HepG2 (cell line): ENCODE data around the gene SEPTIN10. TPM values are rescaled to one million over a fixed set of nuclear protein-coding genes. Genes with fewer than 3 reads are reported as not detected.

ENCODE experiments used
- REXO4 ChIP-seq: sonication (generic); formaldehyde crosslinking; IDR thresholded peaks from 2 replicates; pipeline ENCODE4 v1.8.0; 2022; ENCODE audit warnings: missing genetic modification reagents, mild to moderate bottlenecking, borderline replicate concordance
- RXRA ChIP-seq: sonication (generic); formaldehyde crosslinking; IDR thresholded peaks from 2 replicates; pipeline ENCODE4 v1.5.1; 2020; ENCODE audit warnings: missing genetic modification reagents
- ZNF232 ChIP-seq: sonication (generic); formaldehyde crosslinking; IDR thresholded peaks from 2 replicates; pipeline ENCODE4 v1.4.0; 2020; ENCODE audit warnings: missing genetic modification reagents, borderline replicate concordance
- polyA plus RNA-seq, 8 experiments: library from polyadenylated mRNA; depleted of rRNA in 3 of 8; stranded (reverse) in 7 of 8; unstranded in 1 of 8; fragments of >200 nt; fragmentation: Illumina TruSeq in 4 of 8; extraction: Trizol in 4 of 8; gene quantifications; 2 replicates each; pipeline versions ENCODE4 v1.2.1 to v1.2.3, GENCODE V29; 2011 to 2016; ENCODE audit warnings: low read depth in 4 of 8, missing spikeins in 1 of 8, mixed read lengths in 1 of 8; ENCODE audit not compliant: insufficient read depth in 1 of 8
- total RNA-seq, 5 experiments: library from RNA; depleted of rRNA; stranded (reverse); fragments of >200 nt; fragmentation: Illumina TruSeq; extraction: Trizol; gene quantifications; 2 replicates each; pipeline ENCODE4 v1.2.3, GENCODE V29; 2016; ENCODE audit warnings: low read depth in 1 of 5
- TF ChIP-seq, protein P1 (sequence below): sonication (generic); formaldehyde crosslinking; IDR thresholded peaks from 2 replicates; pipeline ENCODE4 v1.5.1; 2020; ENCODE audit warnings: missing genetic modification reagents, mild to moderate bottlenecking, borderline replicate concordance
- TF ChIP-seq, protein P2 (sequence below), 2 experiments: sonication (generic) in 1 of 2; formaldehyde crosslinking in 1 of 2; IDR thresholded peaks; 2 replicates each; pipeline versions ENCODE4 v1.4.0 to v1.6.1; 2016 to 2020; ENCODE audit warnings: borderline replicate concordance in 1 of 2, low read depth in 1 of 2, mild to moderate bottlenecking in 1 of 2, missing genetic modification reagents in 1 of 2

The SEPTIN10 gene
- total and polyA plus RNA-seq, 2 of the 13 experiments (the other 11 are each of a cell fraction or from before 2014, with no cell fraction given) = 45.8 to 67.5 TPM

DNA sequence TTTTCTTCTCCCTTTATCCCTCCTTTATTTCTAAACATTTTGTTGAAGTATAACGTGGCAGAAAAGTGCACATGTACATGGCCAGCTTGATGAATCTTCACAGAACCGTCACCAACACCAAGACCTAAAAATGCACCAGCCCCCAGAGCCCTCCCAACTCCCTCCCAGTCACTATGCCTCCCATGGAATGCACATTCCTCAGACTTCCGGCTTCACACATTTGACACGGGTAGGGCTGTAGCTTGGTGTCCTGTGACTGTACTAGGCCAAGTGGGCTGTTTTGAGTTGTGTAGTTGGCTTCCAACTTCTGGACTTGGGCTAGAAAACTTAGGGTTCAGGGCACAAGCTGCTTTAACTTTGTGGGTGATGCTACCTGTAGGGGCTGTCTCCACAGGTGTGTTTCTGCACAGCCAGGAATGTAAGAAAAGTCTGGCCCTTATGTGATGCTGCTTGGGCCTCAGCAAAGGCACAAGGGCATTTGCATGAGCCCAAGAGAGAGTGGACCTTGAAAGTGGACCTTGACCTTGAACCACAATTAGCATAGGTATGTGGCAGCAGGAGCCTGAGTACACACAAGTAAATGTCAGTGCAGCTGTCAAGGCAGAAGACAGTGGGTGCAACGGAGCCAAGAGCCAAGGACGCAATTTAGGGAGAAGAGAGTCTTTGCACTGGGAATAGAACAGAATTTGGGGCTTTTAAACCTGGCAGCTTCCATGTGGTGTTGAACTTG is 78.4 kb downstream of the SEPTIN10 start (continued):
- TF ChIP-seq REXO4 (CRISPR knock-in tag) (no peak), ZNF232 (CRISPR knock-in tag) (0 out of 2 replicates have a peak, but pooled peaks have one; percentile 32), RXRA (no peak; the same call in 1 of the 2 replicates)
- TF ChIP-seq, protein P1, sequence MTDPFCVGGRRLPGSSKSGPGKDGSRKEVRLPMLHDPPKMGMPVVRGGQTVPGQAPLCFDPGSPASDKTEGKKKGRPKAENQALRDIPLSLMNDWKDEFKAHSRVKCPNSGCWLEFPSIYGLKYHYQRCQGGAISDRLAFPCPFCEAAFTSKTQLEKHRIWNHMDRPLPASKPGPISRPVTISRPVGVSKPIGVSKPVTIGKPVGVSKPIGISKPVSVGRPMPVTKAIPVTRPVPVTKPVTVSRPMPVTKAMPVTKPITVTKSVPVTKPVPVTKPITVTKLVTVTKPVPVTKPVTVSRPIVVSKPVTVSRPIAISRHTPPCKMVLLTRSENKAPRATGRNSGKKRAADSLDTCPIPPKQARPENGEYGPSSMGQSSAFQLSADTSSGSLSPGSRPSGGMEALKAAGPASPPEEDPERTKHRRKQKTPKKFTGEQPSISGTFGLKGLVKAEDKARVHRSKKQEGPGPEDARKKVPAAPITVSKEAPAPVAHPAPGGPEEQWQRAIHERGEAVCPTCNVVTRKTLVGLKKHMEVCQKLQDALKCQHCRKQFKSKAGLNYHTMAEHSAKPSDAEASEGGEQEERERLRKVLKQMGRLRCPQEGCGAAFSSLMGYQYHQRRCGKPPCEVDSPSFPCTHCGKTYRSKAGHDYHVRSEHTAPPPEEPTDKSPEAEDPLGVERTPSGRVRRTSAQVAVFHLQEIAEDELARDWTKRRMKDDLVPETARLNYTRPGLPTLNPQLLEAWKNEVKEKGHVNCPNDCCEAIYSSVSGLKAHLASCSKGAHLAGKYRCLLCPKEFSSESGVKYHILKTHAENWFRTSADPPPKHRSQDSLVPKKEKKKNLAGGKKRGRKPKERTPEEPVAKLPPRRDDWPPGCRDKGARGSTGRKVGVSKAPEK (CRISPR knock-in tag) = no peak
- TF ChIP-seq, protein P2, sequence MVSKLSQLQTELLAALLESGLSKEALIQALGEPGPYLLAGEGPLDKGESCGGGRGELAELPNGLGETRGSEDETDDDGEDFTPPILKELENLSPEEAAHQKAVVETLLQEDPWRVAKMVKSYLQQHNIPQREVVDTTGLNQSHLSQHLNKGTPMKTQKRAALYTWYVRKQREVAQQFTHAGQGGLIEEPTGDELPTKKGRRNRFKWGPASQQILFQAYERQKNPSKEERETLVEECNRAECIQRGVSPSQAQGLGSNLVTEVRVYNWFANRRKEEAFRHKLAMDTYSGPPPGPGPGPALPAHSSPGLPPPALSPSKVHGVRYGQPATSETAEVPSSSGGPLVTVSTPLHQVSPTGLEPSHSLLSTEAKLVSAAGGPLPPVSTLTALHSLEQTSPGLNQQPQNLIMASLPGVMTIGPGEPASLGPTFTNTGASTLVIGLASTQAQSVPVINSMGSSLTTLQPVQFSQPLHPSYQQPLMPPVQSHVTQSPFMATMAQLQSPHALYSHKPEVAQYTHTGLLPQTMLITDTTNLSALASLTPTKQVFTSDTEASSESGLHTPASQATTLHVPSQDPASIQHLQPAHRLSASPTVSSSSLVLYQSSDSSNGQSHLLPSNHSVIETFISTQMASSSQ (IDR thresholded peaks at IDR 0.05; ENCODE audit: low read depth) = no peak
- TF ChIP-seq, protein P2 (CRISPR knock-in tag; IDR thresholded peaks at IDR 0.05; ENCODE audit: borderline replicate concordance) = no peak
